Measurements from ENCODE around the gene BCKDHA.
A peak's percentile ranks its signal among the peaks of the same experiment; 100 is the strongest.

Gene BCKDHA

DNA sequence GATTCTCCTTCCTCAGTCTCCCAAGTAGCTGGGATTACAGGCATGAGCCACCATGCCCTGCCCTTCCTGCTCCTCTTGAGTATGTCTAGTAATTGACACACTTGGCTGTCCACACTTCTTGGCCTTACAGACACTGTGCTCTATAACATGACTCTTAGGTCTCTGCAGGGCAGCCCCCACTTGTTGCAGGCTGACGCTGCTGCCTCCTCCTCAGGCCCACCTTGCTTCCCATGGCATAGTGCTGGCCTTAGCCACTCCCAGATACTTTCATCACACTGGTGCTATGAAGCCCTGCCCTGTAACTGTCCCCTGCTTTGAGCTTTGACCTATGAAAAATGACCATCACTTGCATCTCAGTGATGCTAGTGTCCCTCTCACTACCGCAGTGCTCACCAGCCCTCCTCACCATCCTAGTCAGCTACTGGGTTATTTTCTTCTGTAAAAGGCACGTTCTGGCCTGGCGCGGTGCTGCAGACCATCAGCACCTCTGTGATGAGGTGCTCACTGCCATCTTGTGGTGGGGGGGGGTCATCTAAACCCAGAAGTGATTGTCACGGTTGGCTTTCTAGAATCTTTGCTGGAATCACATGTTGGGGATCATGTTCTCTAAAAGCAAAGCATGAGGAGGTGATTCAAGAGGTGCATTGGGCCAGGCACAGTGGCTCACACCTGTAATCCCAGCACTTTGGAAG lies 55.1 kb downstream of the BCKDHA start:
- DNase-seq = no peak

GRCh38 chr19:41455936-41456335 lies 58.3 kb downstream of the BCKDHA start:
- DNase-seq = no peak

- DNase-seq = no peak
Measured at GRCh38 chr19:41456342-41456918, 58.8 kb downstream of the BCKDHA start.

DNA sequence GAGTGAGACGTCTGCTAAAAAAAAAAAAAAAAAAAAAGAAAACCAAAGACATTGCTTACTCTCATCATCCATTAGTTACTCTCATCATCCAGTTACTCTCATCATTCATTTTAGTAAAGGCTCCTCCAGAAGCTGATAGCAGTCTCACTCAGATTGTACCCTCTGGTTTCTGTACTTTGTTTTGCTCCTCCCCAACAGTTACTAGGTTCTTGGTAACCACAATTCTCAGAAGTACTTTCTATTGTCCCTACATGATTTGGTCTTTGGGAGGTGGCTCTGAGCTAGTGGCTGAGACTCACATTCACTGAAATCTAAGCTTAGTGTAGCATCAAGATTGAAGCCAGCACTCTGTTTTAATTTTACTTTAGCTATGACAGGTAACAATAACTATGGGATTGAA lies 59.6 kb downstream of the BCKDHA start:
- DNase-seq = peak; percentile 71

- no peak for DNase-seq
Measured at GRCh38 chr19:41462497-41462896, 64.9 kb downstream of the BCKDHA start.

DNA sequence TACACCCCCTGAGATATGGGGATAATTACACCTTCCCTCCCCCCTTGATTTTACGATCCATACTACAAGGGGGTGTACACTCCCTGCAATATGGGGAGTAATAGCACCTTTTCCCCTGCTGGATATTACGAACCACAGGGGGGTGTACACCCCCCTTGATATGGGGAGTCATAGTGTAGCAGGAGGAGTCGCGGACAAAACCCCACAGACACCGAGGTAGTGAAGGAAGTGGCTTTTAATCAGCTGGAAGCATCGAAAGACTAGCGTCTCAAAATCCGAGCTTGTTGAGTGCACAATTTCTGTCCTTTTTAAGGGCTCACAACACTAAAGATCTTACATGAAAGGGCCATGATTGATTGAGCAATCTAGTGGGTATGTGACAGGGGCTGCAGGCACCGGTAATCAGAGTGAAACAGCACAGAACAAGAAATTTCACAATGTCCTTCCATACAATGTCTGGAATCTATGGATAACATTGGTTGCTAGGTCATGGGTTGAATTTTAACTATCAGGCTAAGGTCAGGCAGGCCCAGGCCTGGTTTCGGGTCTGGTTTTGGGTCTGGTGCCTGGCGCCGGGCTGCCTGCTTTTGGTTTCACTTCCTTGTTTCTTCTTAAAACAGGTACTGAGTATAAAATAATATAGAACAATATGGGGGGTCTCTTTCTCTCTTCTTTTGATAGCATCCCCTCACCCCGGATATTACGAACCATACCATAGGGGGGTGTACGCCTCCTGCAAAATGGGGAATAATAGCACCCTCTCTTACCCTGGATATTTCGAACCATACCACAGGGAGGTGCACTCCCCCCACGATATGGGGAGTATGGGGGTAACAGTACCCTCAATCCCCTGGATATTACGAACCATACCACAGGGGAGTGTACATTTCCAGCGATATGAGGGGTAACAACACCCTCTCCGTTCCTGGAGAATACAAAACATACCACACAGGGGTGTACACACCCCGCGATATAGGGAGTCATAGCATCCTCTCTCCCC lies 65.9 kb downstream of the BCKDHA start:
- DNase-seq = peak; percentile 13
